ENCODE results near the gene SUPT5H. TPM values are rescaled to one million over a fixed set of nuclear protein-coding genes. Genes with fewer than 3 reads are reported as not detected.
A peak's percentile ranks its signal among the peaks of the same experiment; 100 is the strongest.

SUPT5H gene
- total and polyA plus RNA-seq, 10 of the 15 experiments (the other 5 are each of a cell fraction or from before 2014, with no cell fraction given): 27.2 to 194 (median 83.6) TPM

- no peak; the same call in 1 of the 2 replicates for TF ChIP-seq ZBTB40 (IDR thresholded peaks at IDR 0.05; ENCODE audit: borderline replicate concordance)
- peak; percentile 31 for TF ChIP-seq HDGF (IDR thresholded peaks at IDR 0.05)
- TF ChIP-seq YBX1 (IDR thresholded peaks at IDR 0.05): no peak
- peak; percentile 89; the same call in 1 of the 2 replicates for TF ChIP-seq LARP7 (IDR thresholded peaks at IDR 0.05)
- TF ChIP-seq RCOR1 (conservative IDR thresholded peaks at IDR 0.05; ENCODE audit: low read depth, low read length): 0 out of 2 replicates have a peak, but pooled peaks have one; percentile 30
- TF ChIP-seq ZNF384 (IDR thresholded peaks at IDR 0.05; ENCODE audit: borderline replicate concordance, low read depth, low read length): no peak
- peak; percentile 60 for TF ChIP-seq CUX1 (IDR thresholded peaks at IDR 0.05; ENCODE audit: insufficient replicate concordance, low read depth, low read length)
- no peak for TF ChIP-seq IRF5 (IDR thresholded peaks at IDR 0.05; ENCODE audit: borderline replicate concordance)
- TF ChIP-seq SMAD1 (IDR thresholded peaks at IDR 0.05; ENCODE audit: low read depth, partially characterized antibody): no peak
- TF ChIP-seq FOXM1 (IDR thresholded peaks at IDR 0.05; ENCODE audit: low read depth, low read length): no peak
- peak; percentile 69; the same call in 1 of the 3 replicates for TF ChIP-seq POU2F2 (IDR thresholded peaks at IDR 0.05; ENCODE audit: borderline replicate concordance, low read depth, low read length)
- TF ChIP-seq HCFC1 (IDR thresholded peaks at IDR 0.05; ENCODE audit: low read length): no peak; the same call in 1 of the 2 replicates
- no peak for TF ChIP-seq IRF3 (IDR thresholded peaks at IDR 0.05)
- TF ChIP-seq HDAC6 (IDR thresholded peaks at IDR 0.05; ENCODE audit: unreplicated experiment): no peak
- TF ChIP-seq SMAD5 (IDR thresholded peaks at IDR 0.05; ENCODE audit: low read depth): no peak
- no peak for TF ChIP-seq ZNF622 (IDR thresholded peaks at IDR 0.05)
- TF ChIP-seq ASH2L (IDR thresholded peaks at IDR 0.05; ENCODE audit: borderline replicate concordance, low read depth): no peak
Measured at GRCh38 chr19:39402346-39403300, 42.8 kb upstream of the SUPT5H start (continued).

Data from GM12878 (cell line).